Heart left ventricle (tissue), 16 donors: ENCODE results near the gene CUX1. TPM values are rescaled to one million over a fixed set of nuclear protein-coding genes. Genes with fewer than 3 reads are reported as not detected.

Source experiments
- ATAC-seq, 4 donors: fragments of 200-7000 bp; cut with Tn5 transposase; one replicate each; pipeline ENCODE4 v1.9.1; 2020 to 2022; ENCODE audit warnings: moderate library complexity in 4 of 4, mild to moderate bottlenecking in 3 of 4, moderate number of reproducible peaks in 1 of 4
- DNase-seq, 5 donors: peaks; one replicate each; pipeline ENCODE4 v3.0.0-alpha.2; 2020
- H3K27ac ChIP-seq, 12 donors: fragments of 200-600 bp; sonication (generic) in 4 of 12; one replicate each; pipeline versions ENCODE4 v1.5.0 to v1.8.0; 2016 to 2022; ENCODE audit warnings: mild to moderate bottlenecking in 2 of 12
- H3K27me3 ChIP-seq, 9 donors: fragments of 200-600 bp; sonication (generic) in 2 of 9; one replicate each; pipeline versions ENCODE4 v1.5.1 to v1.8.0; 2016 to 2022; ENCODE audit warnings: mild to moderate bottlenecking in 3 of 9
- H3K36me3 ChIP-seq, 9 donors: fragments of 200-600 bp; sonication (generic) in 2 of 9; one replicate each; pipeline versions ENCODE4 v1.5.0 to v1.8.0; 2018 to 2022; ENCODE audit warnings: mild to moderate bottlenecking in 2 of 9
- H3K4me1 ChIP-seq, 12 donors: fragments of 200-600 bp; sonication (generic) in 4 of 12; one replicate each; pipeline versions ENCODE4 v1.5.0 to v1.8.0; 2016 to 2022; ENCODE audit warnings: mild to moderate bottlenecking in 3 of 12
- H3K4me3 ChIP-seq, 12 donors: fragments of 200-600 bp; sonication (generic) in 4 of 12; one replicate each; pipeline versions ENCODE4 v1.5.0 to v1.8.0; 2017 to 2022; ENCODE audit warnings: mild to moderate bottlenecking in 9 of 12, moderate library complexity in 4 of 12
- H3K9me3 ChIP-seq, 12 donors: fragments of 200-600 bp; sonication (generic) in 4 of 12; one replicate each; pipeline versions ENCODE4 v1.5.0 to v1.8.0; 2016 to 2022; ENCODE audit warnings: mild to moderate bottlenecking in 1 of 12
- POLR2A ChIP-seq, 2 donors: fragments of 450-650 bp; IDR thresholded peaks; one replicate each; pipeline ENCODE4 v1.6.1; 2017; ENCODE audit warnings: antibody characterized with exemption in 2 of 2, mild to moderate bottlenecking in 2 of 2, moderate library complexity in 2 of 2
- WGBS, 4 donors: extraction: QIAGEN DNeasy Blood & Tissue Kit in 2 of 4; methylation state at CpG; one replicate each; pipeline versions ENCODE4 v1.1.5 to v1.1.7; 2013 to 2018; 5-methylcytosine and 5-hydroxymethylcytosine counted together
- intact Hi-C, 10 donors: fragments of 100-400 bp; cut with DNase I; formaldehyde crosslinking; loops; one replicate each; pipeline versions ENCODE4 v1.11.1 to v1.14.2; 2022
- polyA plus RNA-seq, 2 donors: library from polyadenylated mRNA; stranded (reverse); fragments of 200-250 nt; gene quantifications; one replicate each; pipeline ENCODE4 v1.2.3, GENCODE V29; 2013
- total RNA-seq, 9 donors: library from RNA; depleted of rRNA in 2 of 9; stranded (reverse); fragments of >200 nt in 2 of 9; fragmentation: NEBNext Ultra II Directional in 3 of 9; extraction: Animal tissue kit (Norgen Biotek cat#: 25700) in 3 of 9; gene quantifications; one replicate each; pipeline versions ENCODE4 v1.1.0 to v1.2.4, GENCODE V29; 2016 to 2023
- TF ChIP-seq, protein P1 (sequence below), 12 donors: fragments of 200-600 bp; sonication (generic) in 4 of 12; IDR thresholded peaks; one replicate each; pipeline versions ENCODE4 v1.5.0 to v1.8.0; 2018 to 2022; ENCODE audit warnings: antibody characterized with exemption in 12 of 12, mild to moderate bottlenecking in 5 of 12
- donor health status: ischemic (EF 13 %, LVEDD 7.1; RV severe dilation, severe dysfunction).
- donor health status: healthy with polysubstance abuse.
- donor health status: DM: no; HTN: yes; CAD: no.
- donor health status: DM: no; HTN: no; CAD: no.
- donor health status: ischemic (EF 25% LVEDD 6.9; RV normal size, moderate dysfunction).
- donor health status: ischemic (EF 25% LVEDD 5.7; RV mildly dilated, moderate dysfunction).
- donor health status: healthy.
- donor health status: DM: yes; HTN: yes; CAD: no.
- donor health status: ischemic (EF 35%, LVEDD 5.7; RV mildly dilated, moderate dysfunction).
- donor health status: nonischemic (EF 11% LVEDD 7.7; RV severe dilation, severe dysfunction).
- donor health status: DM: yes; HTN: yes; CAD: no.
- donor health status: PGD.
- donor health status: ischemic (EF 29% LVEDD 5.4; RV normal size, mild dysfunction).
- donor health status: nonischemic (EF 23%, LVEDD 6.1; RV moderate dilation, normal function).

The CUX1 gene
- total and polyA plus RNA-seq, 11 donors: 51.9 to 173 (median 122) TPM

DNA sequence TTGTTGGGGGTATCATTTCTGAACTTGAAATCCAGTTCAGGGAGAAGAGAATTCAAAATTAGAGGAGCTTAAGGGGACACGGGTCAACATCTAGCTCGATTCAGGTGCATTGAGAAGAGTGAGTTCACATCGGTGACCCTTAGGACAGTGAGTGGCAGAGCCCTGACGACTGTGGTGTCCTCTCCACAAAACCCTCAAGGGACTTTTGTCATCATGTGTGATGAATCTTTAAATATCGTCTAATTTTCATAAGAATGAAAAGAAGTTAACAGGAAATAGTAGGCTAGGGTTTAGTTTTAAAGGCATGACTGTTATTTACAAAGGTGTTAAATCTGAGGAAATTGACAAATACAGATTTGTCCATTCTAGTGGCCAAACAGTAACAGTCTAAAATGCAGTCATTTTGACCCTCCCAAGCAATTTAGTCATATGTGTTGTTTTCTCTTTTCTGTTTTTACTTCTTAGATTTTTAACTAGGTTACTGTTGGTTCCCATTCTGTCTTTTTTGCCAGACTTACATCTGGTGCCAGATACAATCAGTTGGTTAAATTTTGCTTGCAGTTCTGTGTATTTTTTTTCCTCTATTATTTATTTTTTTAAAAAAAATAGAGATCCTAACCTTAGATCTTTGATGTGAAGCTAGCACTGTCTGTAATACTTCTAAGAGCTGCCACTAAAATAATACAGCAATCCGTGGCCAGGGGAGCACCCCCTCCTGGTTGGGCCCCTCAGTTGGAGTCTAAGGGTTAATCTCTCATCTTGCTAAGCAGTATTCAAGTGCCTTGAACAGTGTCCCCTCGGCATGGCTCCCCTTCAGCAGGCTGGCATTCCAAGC, 434.3 kb downstream of the CUX1 start:
- 69 to 76% (median 72%) methylated on average over 7 of the region's 7 CpGs for WGBS, 4 donors

DNA sequence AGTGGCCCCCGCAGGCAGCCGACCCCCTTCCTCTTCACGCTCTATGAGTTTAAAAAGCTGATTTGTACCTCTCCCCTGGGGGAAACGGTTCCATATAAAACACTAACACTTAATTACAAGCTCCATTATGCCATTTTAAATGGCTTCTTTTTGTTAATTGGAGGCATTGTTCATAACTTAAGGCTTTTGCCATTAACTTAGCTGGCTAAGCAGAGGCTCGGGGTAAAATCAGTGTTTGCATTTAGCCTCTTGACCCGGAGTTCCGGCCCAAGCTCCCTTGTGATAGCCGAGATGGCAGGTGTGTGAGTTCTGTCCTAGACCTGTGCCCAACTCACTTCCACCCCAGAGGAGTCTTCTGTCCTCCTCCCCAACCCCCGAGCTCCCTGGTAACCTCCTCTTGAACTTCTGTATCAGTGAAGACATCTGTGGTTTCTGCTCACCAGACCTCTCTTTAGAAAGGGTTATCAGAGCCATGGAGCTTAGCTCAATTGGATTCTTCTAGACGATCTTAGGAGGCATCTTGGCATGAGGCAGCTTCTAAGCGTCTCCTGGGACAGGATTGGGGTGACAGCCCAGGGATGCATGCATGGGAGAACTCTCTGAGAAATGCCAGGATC, 435.0 kb downstream of the CUX1 start:
- peaks cover 0 to 22% (median 12%) of the 10 kb centered on the region in 9 donors for H3K36me3 ChIP-seq
- H3K9me3 ChIP-seq: no peaks in the 10 kb centered on the region
- no peaks in the 10 kb centered on the region for H3K27me3 ChIP-seq
- intact Hi-C loops: no loop called here
- WGBS, 4 donors: 78 to 85% (median 83%) methylated on average over 11 of the region's 11 CpGs
- DNase-seq: no peak
- no peaks in the 10 kb centered on the region for H3K4me1 ChIP-seq
- H3K27ac ChIP-seq: no peak overlapping the region
- ATAC-seq: no peak
- H3K4me3 ChIP-seq: no peak overlapping the region
- TF ChIP-seq POLR2A (IDR thresholded peaks at IDR 0.05): no peak
- TF ChIP-seq, protein P1, sequence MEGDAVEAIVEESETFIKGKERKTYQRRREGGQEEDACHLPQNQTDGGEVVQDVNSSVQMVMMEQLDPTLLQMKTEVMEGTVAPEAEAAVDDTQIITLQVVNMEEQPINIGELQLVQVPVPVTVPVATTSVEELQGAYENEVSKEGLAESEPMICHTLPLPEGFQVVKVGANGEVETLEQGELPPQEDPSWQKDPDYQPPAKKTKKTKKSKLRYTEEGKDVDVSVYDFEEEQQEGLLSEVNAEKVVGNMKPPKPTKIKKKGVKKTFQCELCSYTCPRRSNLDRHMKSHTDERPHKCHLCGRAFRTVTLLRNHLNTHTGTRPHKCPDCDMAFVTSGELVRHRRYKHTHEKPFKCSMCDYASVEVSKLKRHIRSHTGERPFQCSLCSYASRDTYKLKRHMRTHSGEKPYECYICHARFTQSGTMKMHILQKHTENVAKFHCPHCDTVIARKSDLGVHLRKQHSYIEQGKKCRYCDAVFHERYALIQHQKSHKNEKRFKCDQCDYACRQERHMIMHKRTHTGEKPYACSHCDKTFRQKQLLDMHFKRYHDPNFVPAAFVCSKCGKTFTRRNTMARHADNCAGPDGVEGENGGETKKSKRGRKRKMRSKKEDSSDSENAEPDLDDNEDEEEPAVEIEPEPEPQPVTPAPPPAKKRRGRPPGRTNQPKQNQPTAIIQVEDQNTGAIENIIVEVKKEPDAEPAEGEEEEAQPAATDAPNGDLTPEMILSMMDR (IDR thresholded peaks at IDR 0.05): no peak

More for the DNA sequence above, 434.3 kb downstream of the CUX1 start:
- Histone ChIP-seq H3K4me3 (no peak overlapping the region), H3K27me3 (no peaks in the 10 kb centered on the region), H3K9me3 (no peaks in the 10 kb centered on the region), H3K4me1 (no peaks in the 10 kb centered on the region), H3K36me3 (peaks cover 0 to 27% (median 13%) of the 10 kb centered on the region in 9 donors), H3K27ac (no peak overlapping the region)
- TF ChIP-seq POLR2A (IDR thresholded peaks at IDR 0.05): no peak
- TF ChIP-seq, protein P1 (IDR thresholded peaks at IDR 0.05): no peak
- intact Hi-C loops: no loop called here
- ATAC-seq: no peak
- DNase-seq: no peak

DNA sequence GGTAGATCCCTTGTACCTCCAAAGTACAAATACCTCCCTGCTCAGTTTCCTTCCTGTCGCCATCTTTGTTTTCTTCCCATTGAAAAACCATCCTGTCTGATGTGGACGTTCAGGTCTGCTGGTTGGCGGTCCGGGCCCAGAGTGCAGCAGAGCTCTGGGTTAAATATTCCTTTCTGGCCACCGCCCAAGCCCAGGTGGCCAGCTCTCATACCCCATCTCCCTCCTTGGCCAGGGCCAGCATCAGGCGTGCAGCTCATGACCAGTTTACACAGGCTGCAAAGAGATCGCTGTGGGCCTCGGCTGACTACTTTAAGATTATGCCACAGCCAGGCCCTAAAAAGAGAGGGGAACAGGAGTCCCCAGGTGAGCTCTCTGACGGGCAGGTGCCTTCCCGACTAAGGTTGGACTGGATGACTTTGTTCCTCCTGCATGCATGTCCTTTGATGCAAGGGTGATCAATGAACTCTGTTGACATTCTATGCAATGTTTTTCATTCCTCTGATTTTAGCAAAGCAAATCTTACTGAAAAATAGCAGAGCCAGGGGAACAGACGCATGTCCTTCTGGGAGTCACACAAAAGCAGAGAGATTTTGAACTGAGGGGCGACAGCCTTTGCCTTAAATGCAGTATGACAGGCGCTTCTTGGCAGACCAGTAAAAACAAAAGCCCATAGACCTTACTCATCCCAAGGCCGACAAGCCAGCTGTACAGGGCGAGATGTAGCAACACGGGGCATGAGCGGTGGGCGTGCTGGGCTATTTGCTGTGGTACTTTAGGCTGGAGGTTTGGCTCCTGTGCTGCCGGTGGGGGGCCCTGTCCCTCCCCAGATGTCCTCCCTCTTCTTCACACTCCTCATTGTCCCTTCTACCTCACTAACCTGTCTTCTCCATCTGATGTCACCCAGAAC, 435.9 kb downstream of the CUX1 start:
- 90 to 96% (median 93%) methylated on average over 17 to 19 of the region's 19 CpGs for WGBS, 4 donors
- no peak overlapping the region for H3K4me3 ChIP-seq
- TF ChIP-seq, protein P1 (IDR thresholded peaks at IDR 0.05): no peak
- no peak for TF ChIP-seq POLR2A (IDR thresholded peaks at IDR 0.05)
- no peaks in the 10 kb centered on the region for H3K27me3 ChIP-seq
- intact Hi-C loops: no loop called here
- no peak for ATAC-seq
- no peaks in the 10 kb centered on the region for H3K4me1 ChIP-seq
- H3K36me3 ChIP-seq: peaks cover 0 to 22% (median 8%) of the 10 kb centered on the region in 9 donors
- DNase-seq: no peak
- H3K9me3 ChIP-seq: no peaks in the 10 kb centered on the region
- H3K27ac ChIP-seq: no peak overlapping the region
